Measurements from ENCODE around the gene LIFR.

LIFR gene

DNA sequence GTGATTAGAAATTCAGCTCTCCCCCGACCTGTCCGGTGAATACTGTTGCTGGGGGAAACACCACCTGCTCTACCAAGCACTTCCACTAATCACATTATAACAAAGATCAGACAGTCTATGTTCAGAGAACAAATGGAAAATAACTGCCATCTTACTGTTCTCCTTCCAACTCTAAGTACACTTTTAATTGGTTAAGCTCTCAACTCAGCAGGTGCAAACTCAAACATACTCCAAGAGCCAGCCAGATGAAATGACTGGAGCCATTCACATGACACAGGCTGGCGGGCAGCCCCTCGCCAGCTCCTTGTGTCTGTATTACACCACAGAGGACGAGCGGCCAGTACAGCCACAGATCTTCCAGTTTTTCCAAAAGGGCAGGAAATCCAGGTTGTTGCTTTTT lies 16.1 kb downstream of the LIFR start:
- TF ChIP-seq, protein P1, sequence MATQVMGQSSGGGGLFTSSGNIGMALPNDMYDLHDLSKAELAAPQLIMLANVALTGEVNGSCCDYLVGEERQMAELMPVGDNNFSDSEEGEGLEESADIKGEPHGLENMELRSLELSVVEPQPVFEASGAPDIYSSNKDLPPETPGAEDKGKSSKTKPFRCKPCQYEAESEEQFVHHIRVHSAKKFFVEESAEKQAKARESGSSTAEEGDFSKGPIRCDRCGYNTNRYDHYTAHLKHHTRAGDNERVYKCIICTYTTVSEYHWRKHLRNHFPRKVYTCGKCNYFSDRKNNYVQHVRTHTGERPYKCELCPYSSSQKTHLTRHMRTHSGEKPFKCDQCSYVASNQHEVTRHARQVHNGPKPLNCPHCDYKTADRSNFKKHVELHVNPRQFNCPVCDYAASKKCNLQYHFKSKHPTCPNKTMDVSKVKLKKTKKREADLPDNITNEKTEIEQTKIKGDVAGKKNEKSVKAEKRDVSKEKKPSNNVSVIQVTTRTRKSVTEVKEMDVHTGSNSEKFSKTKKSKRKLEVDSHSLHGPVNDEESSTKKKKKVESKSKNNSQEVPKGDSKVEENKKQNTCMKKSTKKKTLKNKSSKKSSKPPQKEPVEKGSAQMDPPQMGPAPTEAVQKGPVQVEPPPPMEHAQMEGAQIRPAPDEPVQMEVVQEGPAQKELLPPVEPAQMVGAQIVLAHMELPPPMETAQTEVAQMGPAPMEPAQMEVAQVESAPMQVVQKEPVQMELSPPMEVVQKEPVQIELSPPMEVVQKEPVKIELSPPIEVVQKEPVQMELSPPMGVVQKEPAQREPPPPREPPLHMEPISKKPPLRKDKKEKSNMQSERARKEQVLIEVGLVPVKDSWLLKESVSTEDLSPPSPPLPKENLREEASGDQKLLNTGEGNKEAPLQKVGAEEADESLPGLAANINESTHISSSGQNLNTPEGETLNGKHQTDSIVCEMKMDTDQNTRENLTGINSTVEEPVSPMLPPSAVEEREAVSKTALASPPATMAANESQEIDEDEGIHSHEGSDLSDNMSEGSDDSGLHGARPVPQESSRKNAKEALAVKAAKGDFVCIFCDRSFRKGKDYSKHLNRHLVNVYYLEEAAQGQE (IDR thresholded peaks at IDR 0.05; ENCODE audit: low read depth) = no peak
- TF ChIP-seq TEAD4 (IDR thresholded peaks at IDR 0.05) (no peak), FOXM1 (IDR thresholded peaks at IDR 0.05; ENCODE audit: borderline replicate concordance, low read depth) (no peak), CEBPB (IDR thresholded peaks at IDR 0.05) (no peak), YY1 (IDR thresholded peaks at IDR 0.05; ENCODE audit: low read depth) (no peak), TAF1 (IDR thresholded peaks at IDR 0.05; ENCODE audit: low read depth) (no peak)

DNA sequence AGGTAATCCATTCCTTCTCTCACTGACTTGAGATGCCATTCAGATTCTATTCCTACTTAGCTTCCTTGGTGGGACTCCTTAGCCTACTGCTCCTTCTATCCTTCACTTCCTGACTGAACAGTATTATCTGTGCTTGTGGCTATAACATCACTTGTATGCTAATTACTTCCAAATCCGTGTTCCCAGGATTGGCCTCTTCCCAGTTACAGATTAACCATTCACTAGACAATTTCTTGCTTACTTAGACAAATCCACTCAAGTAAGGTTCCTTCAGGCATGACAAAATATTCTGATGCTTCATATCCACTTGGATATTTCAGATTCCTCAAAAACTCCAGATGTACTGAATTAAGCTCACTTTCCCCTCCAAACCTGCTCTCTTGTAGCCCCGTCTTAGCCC lies 18.3 kb downstream of the LIFR start:
- TF ChIP-seq EGR1 (IDR thresholded peaks at IDR 0.05) = no peak
- TF ChIP-seq TCF12 (IDR thresholded peaks at IDR 0.05; ENCODE audit: low read depth) = no peak
- no peak for TF ChIP-seq TEAD4 (IDR thresholded peaks at IDR 0.05)
- TF ChIP-seq, protein P2, sequence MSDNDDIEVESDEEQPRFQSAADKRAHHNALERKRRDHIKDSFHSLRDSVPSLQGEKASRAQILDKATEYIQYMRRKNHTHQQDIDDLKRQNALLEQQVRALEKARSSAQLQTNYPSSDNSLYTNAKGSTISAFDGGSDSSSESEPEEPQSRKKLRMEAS (IDR thresholded peaks at IDR 0.05) = no peak
- TF ChIP-seq, protein P3, sequence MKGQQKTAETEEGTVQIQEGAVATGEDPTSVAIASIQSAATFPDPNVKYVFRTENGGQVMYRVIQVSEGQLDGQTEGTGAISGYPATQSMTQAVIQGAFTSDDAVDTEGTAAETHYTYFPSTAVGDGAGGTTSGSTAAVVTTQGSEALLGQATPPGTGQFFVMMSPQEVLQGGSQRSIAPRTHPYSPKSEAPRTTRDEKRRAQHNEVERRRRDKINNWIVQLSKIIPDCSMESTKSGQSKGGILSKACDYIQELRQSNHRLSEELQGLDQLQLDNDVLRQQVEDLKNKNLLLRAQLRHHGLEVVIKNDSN (IDR thresholded peaks at IDR 0.05) = no peak
- TF ChIP-seq NFIC (IDR thresholded peaks at IDR 0.05) = no peak

DNA sequence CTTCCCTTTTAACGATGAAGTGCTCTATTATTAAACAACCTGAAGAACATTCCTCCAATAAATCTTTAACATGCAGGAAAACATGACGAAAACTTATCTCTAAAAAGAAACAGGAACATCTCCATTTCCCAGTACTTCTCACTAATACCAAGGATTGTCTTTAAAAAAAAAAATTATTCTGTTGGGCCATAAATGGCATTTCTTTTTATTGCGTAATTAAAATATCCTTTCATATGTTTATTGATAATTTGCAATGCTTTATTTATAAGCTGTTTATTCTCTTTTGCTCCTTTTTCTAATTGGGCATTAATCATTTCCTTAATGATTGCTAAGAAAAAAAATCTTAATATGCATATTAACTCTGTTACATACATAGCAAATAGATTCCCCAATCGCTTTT lies 18.9 kb downstream of the LIFR start:
- TF ChIP-seq, protein P3 (IDR thresholded peaks at IDR 0.05) = no peak
- no peak for TF ChIP-seq RAD21 (IDR thresholded peaks at IDR 0.05; ENCODE audit: low read depth)
- TF ChIP-seq, protein P2 (IDR thresholded peaks at IDR 0.05) = no peak

DNA sequence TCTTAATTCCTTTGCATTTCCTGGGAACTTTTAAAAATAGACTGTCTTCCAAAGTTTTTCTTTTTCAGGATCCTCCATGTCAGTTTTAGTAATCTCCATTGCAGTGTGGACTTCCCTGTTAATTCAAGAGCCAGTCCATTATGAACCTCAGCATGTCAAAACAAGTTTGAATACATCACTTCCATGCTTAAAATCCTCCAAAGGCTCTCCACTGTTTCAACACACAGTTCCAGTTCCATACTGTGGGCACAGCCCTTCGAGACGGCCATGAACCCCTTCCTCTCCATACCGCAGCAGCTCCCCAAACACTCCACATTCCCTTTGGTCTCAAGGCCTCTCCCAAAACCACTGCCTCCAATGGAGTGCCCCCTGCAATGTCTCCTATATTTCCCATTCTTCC lies 19.5 kb downstream of the LIFR start:
- TF ChIP-seq CEBPB (IDR thresholded peaks at IDR 0.05) (no peak), NFIC (IDR thresholded peaks at IDR 0.05) (no peak), RAD21 (IDR thresholded peaks at IDR 0.05; ENCODE audit: low read depth) (no peak), EP300 (IDR thresholded peaks at IDR 0.05; ENCODE audit: borderline replicate concordance) (no peak), YY1 (IDR thresholded peaks at IDR 0.05; ENCODE audit: low read depth) (no peak), TAF1 (IDR thresholded peaks at IDR 0.05; ENCODE audit: low read depth) (no peak)
- TF ChIP-seq, protein P2 (IDR thresholded peaks at IDR 0.05) = no peak
- TF ChIP-seq, protein P1 (IDR thresholded peaks at IDR 0.05; ENCODE audit: low read depth) = no peak

DNA sequence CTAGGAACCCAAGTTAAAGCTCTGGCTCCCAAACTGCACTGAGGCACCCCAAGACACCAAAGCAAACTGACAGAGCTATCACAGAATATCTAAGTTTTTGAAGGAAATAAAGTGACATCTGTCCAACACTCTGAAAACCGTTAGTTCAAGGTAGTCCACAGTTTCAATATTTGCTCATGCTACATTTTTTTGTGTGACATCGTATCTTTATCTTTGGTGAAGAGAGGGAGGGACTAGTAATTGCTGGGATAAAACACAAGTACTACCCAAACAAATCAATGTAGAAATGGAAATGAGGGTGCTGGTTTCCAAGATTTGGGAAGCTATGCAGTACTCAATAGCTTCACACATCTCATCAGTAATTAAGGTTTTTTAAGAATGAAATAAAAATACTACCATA lies 20.6 kb downstream of the LIFR start:
- TF ChIP-seq CEBPB (IDR thresholded peaks at IDR 0.05) (no peak), YY1 (IDR thresholded peaks at IDR 0.05; ENCODE audit: low read depth) (no peak), NFIC (IDR thresholded peaks at IDR 0.05) (no peak), FOXM1 (IDR thresholded peaks at IDR 0.05; ENCODE audit: borderline replicate concordance, low read depth) (no peak), TEAD4 (IDR thresholded peaks at IDR 0.05) (no peak), RAD21 (IDR thresholded peaks at IDR 0.05; ENCODE audit: low read depth) (no peak), TCF12 (IDR thresholded peaks at IDR 0.05; ENCODE audit: low read depth) (no peak), TAF1 (IDR thresholded peaks at IDR 0.05; ENCODE audit: low read depth) (no peak), CREB1 (IDR thresholded peaks at IDR 0.05; ENCODE audit: low read depth) (no peak), EGR1 (IDR thresholded peaks at IDR 0.05) (no peak), ZBTB7A (IDR thresholded peaks at IDR 0.05; ENCODE audit: low read depth) (no peak), EP300 (IDR thresholded peaks at IDR 0.05; ENCODE audit: borderline replicate concordance) (no peak)
- TF ChIP-seq, protein P3 (IDR thresholded peaks at IDR 0.05) = no peak
- TF ChIP-seq, protein P2 (IDR thresholded peaks at IDR 0.05) = no peak
- TF ChIP-seq, protein P1 (IDR thresholded peaks at IDR 0.05; ENCODE audit: low read depth) = no peak
